SJSA1 (cell line): ENCODE data around the gene SAMD5. TPM values are rescaled to one million over a fixed set of nuclear protein-coding genes. Genes with fewer than 3 reads are reported as not detected.
"Not testable (repeated sequence)": the region's sequence is repeated elsewhere in the genome, so short reads cannot be mapped to it uniquely, and the experiment has no call there.

Source experiments
- DNase-seq, 2 experiments: peaks; one replicate each; pipeline ENCODE4 v3.0.0-alpha.2; 2015 to 2020; ENCODE audit warnings: low spot score in 2 of 2, low read depth in 1 of 2
- H3K27ac ChIP-seq: fragments of 250-450 bp; sonication (Bioruptor Pico); 2 replicates; pipeline ENCODE4 v1.5.1; 2020; ENCODE audit warnings: mild to moderate bottlenecking, moderate library complexity
- H3K27me3 ChIP-seq: fragments of 250-450 bp; sonication (Bioruptor Pico); replicated peaks from 2 replicates; pipeline ENCODE4 v1.5.1; 2020; ENCODE audit warnings: mild to moderate bottlenecking, moderate library complexity
- H3K36me3 ChIP-seq: fragments of 250-450 bp; sonication (Bioruptor Pico); 2 replicates; pipeline ENCODE4 v1.5.1; 2020; ENCODE audit warnings: mild to moderate bottlenecking
- H3K4me1 ChIP-seq: fragments of 250-450 bp; sonication (Bioruptor Pico); replicated peaks from 2 replicates; pipeline ENCODE4 v1.6.1; 2021; ENCODE audit warnings: mild to moderate bottlenecking
- H3K4me3 ChIP-seq: fragments of 250-450 bp; sonication (Bioruptor Pico); 2 replicates; pipeline ENCODE4 v1.5.1; 2020; ENCODE audit warnings: mild to moderate bottlenecking
- H3K9me3 ChIP-seq: fragments of 250-450 bp; sonication (Bioruptor Pico); replicated peaks from 2 replicates; pipeline ENCODE4 v1.5.1; 2020; ENCODE audit warnings: mild to moderate bottlenecking
- total RNA-seq: library from RNA; depleted of rRNA; stranded (reverse); fragments of >200 nt; shearing (Covaris generic); gene quantifications from 2 replicates; pipeline ENCODE4 v1.2.3, GENCODE V29; 2014

Gene SAMD5
- total RNA-seq, 1 experiment from 2014 or later = 21.5 TPM

- DNase-seq = no peak
- Histone ChIP-seq H3K27ac (no peak overlapping the region), H3K36me3 (no peaks in the 10 kb centered on the region), H3K27me3 (no peaks in the 10 kb centered on the region), H3K9me3 (no peaks in the 10 kb centered on the region), H3K4me3 (no peak overlapping the region), H3K4me1 (peaks cover 11% of the 10 kb centered on the region)
Observed at GRCh38 chr6:147538821-147539220, 30.3 kb downstream of the SAMD5 start.

GRCh38 chr6:147540075-147540474 lies 31.6 kb downstream of the SAMD5 start:
- no peak for DNase-seq
- Histone ChIP-seq H3K4me1 (peaks cover 11% of the 10 kb centered on the region), H3K9me3 (no peaks in the 10 kb centered on the region), H3K27me3 (no peaks in the 10 kb centered on the region), H3K4me3 (no peak overlapping the region), H3K36me3 (no peaks in the 10 kb centered on the region), H3K27ac (no peak overlapping the region)

- peaks cover 27% of the 10 kb centered on the region for H3K4me1 ChIP-seq
- H3K36me3 ChIP-seq, H3K27me3 ChIP-seq, DNase-seq, H3K4me3 ChIP-seq, H3K9me3 ChIP-seq: not testable (repeated sequence)
- peak overlapping the region; percentile 53 for H3K27ac ChIP-seq
Observed at GRCh38 chr6:147542436-147542835, 33.9 kb downstream of the SAMD5 start.

- DNase-seq = no peak
- Histone ChIP-seq H3K27me3 (no peaks in the 10 kb centered on the region), H3K27ac (no peak overlapping the region), H3K9me3 (no peaks in the 10 kb centered on the region), H3K4me1 (peaks cover 34% of the 10 kb centered on the region), H3K36me3 (peaks cover 3% of the 10 kb centered on the region; the same call in 1 of the 2 replicates), H3K4me3 (no peak overlapping the region)
Observed at GRCh38 chr6:147544420-147544819, 35.9 kb downstream of the SAMD5 start.

- H3K4me3 ChIP-seq = no peak overlapping the region
- H3K36me3 ChIP-seq = peaks cover 3% of the 10 kb centered on the region; the same call in 1 of the 2 replicates
- peaks cover 42% of the 10 kb centered on the region for H3K4me1 ChIP-seq
- peak in 1 of 2 experiments; percentile 39 for DNase-seq
- no peak overlapping the region; the same call in 1 of the 2 replicates for H3K27ac ChIP-seq
- no peaks in the 10 kb centered on the region for H3K27me3 ChIP-seq
- no peaks in the 10 kb centered on the region for H3K9me3 ChIP-seq
Observed at GRCh38 chr6:147546501-147547368, 38.2 kb downstream of the SAMD5 start.

GRCh38 chr6:147547369-147547902 lies 38.9 kb downstream of the SAMD5 start:
- H3K27ac ChIP-seq = no peak overlapping the region
- no peak for DNase-seq
- H3K36me3 ChIP-seq = peaks cover 3% of the 10 kb centered on the region; the same call in 1 of the 2 replicates
- no peaks in the 10 kb centered on the region for H3K27me3 ChIP-seq
- no peaks in the 10 kb centered on the region for H3K9me3 ChIP-seq
- H3K4me1 ChIP-seq = peaks cover 42% of the 10 kb centered on the region
- no peak overlapping the region for H3K4me3 ChIP-seq

- no peaks in the 10 kb centered on the region for H3K27me3 ChIP-seq
- peak overlapping the region; percentile 28; the same call in 1 of the 2 replicates for H3K27ac ChIP-seq
- peaks cover 3% of the 10 kb centered on the region; the same call in 1 of the 2 replicates for H3K36me3 ChIP-seq
- H3K4me1 ChIP-seq = peaks cover 38% of the 10 kb centered on the region
- H3K9me3 ChIP-seq = no peaks in the 10 kb centered on the region
- DNase-seq = no peak
- no peak overlapping the region for H3K4me3 ChIP-seq
Observed at GRCh38 chr6:147548921-147549475, 40.5 kb downstream of the SAMD5 start.

- Histone ChIP-seq H3K27me3 (no peaks in the 10 kb centered on the region), H3K9me3 (no peaks in the 10 kb centered on the region), H3K36me3 (peaks cover 3% of the 10 kb centered on the region; the same call in 1 of the 2 replicates), H3K27ac (peak overlapping the region; percentile 28; the same call in 1 of the 2 replicates), H3K4me3 (no peak overlapping the region), H3K4me1 (peaks cover 38% of the 10 kb centered on the region)
- DNase-seq = peak in 1 of 2 experiments; percentile 66
Observed at GRCh38 chr6:147549531-147549930, 41.0 kb downstream of the SAMD5 start.

GRCh38 chr6:147551976-147552375 lies 43.5 kb downstream of the SAMD5 start:
- DNase-seq = no peak

GRCh38 chr6:147553099-147553498 lies 44.6 kb downstream of the SAMD5 start:
- H3K4me3 ChIP-seq = no peak overlapping the region
- peaks cover 22% of the 10 kb centered on the region for H3K4me1 ChIP-seq
- H3K27ac ChIP-seq = no peak overlapping the region
- peaks cover 3% of the 10 kb centered on the region; the same call in 1 of the 2 replicates for H3K36me3 ChIP-seq
- H3K27me3 ChIP-seq = no peaks in the 10 kb centered on the region
- DNase-seq = no peak
- H3K9me3 ChIP-seq = no peaks in the 10 kb centered on the region

More at GRCh38 chr6:147551976-147552375, 43.5 kb downstream of the SAMD5 start:
- no peak overlapping the region for H3K4me3 ChIP-seq
- H3K27me3 ChIP-seq = no peaks in the 10 kb centered on the region
- H3K36me3 ChIP-seq = peaks cover 3% of the 10 kb centered on the region; the same call in 1 of the 2 replicates
- H3K27ac ChIP-seq = no peak overlapping the region
- H3K9me3 ChIP-seq = no peaks in the 10 kb centered on the region
- peaks cover 27% of the 10 kb centered on the region for H3K4me1 ChIP-seq

GRCh38 chr6:147554281-147554680 lies 45.8 kb downstream of the SAMD5 start:
- no peak overlapping the region for H3K27ac ChIP-seq
- no peak for DNase-seq
- H3K27me3 ChIP-seq = no peaks in the 10 kb centered on the region
- no peak overlapping the region for H3K4me3 ChIP-seq
- no peaks in the 10 kb centered on the region for H3K36me3 ChIP-seq
- H3K9me3 ChIP-seq = no peaks in the 10 kb centered on the region
- peaks cover 25% of the 10 kb centered on the region for H3K4me1 ChIP-seq

GRCh38 chr6:147559006-147559405 lies 50.5 kb downstream of the SAMD5 start:
- H3K27ac ChIP-seq = peak overlapping the region; percentile 21; the same call in 1 of the 2 replicates
- no peaks in the 10 kb centered on the region for H3K9me3 ChIP-seq
- peak; percentile 26 to 54 for DNase-seq
- H3K4me3 ChIP-seq = no peak overlapping the region
- no peaks in the 10 kb centered on the region for H3K36me3 ChIP-seq
- no peaks in the 10 kb centered on the region for H3K27me3 ChIP-seq
- peaks cover 9% of the 10 kb centered on the region for H3K4me1 ChIP-seq

GRCh38 chr6:147560670-147561069 lies 52.2 kb downstream of the SAMD5 start:
- DNase-seq = no peak
- peaks cover 9% of the 10 kb centered on the region for H3K4me1 ChIP-seq

GRCh38 chr6:147561726-147562125 lies 53.2 kb downstream of the SAMD5 start:
- H3K9me3 ChIP-seq = no peaks in the 10 kb centered on the region
- H3K36me3 ChIP-seq = no peaks in the 10 kb centered on the region
- DNase-seq = no peak
- H3K27ac ChIP-seq = no peak overlapping the region
- peaks cover 9% of the 10 kb centered on the region for H3K4me1 ChIP-seq
- H3K27me3 ChIP-seq = no peaks in the 10 kb centered on the region
- H3K4me3 ChIP-seq = no peak overlapping the region

More at GRCh38 chr6:147560670-147561069, 52.2 kb downstream of the SAMD5 start:
- H3K27ac ChIP-seq = no peak overlapping the region
- H3K27me3 ChIP-seq = no peaks in the 10 kb centered on the region
- H3K4me3 ChIP-seq = no peak overlapping the region
- H3K9me3 ChIP-seq = no peaks in the 10 kb centered on the region
- H3K36me3 ChIP-seq = no peaks in the 10 kb centered on the region
